Activated naive CD8-positive, alpha-beta T cell treated with anti-CD3 and anti-CD28 coated beads, Interleukin-2, amount 50 U/mL, for 24 hours (primary cell): Measurements from ENCODE around the gene GAS1.

Source experiments
- ATAC-seq: fragments of 150-1000 bp; cut with Tn5 transposase; one replicate; pipeline ENCODE4 v1.10.0; 2021
- DNase-seq: peaks from one replicate; pipeline ENCODE4 v3.0.0; 2021
- H3K27ac Mint-ChIP-seq: one replicate; pipeline ENCODE4 v1.8.0; 2021; ENCODE audit warnings: mild to moderate bottlenecking, mixed read lengths
- H3K27me3 Mint-ChIP-seq: one replicate; pipeline ENCODE4 v1.8.0; 2021; ENCODE audit warnings: mixed read lengths
- H3K36me3 Mint-ChIP-seq: one replicate; pipeline ENCODE4 v1.8.0; 2021; ENCODE audit warnings: low read depth, mixed read lengths
- H3K4me1 Mint-ChIP-seq: one replicate; pipeline ENCODE4 v1.8.0; 2021; ENCODE audit warnings: mixed read lengths
- H3K4me3 Mint-ChIP-seq: one replicate; pipeline ENCODE4 v1.8.0; 2021; ENCODE audit warnings: mild to moderate bottlenecking, moderate library complexity, mixed read lengths
- H3K9me3 Mint-ChIP-seq: one replicate; pipeline ENCODE4 v1.8.0; 2021; ENCODE audit warnings: mixed read lengths

GAS1 gene

DNA sequence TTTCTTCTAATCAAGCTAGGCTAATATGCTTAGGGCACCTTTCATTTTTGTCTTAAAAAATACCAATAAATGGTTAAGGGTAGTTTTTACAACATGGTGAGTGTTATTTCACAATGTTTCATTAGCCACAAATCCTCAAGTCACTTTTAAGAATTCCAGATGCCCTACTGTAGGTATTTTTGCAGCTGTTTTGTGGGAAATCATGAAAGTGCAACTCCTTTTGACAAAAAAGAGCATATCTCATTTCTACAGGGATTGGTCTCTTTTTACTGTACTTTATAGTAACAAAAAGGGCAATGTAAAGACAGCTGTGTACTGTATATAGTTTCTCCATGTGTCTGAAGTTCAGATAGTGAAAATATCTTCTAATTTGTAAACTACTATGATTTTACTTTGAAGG, 28.3 kb upstream of the GAS1 start:
- Mint-ChIP-seq H3K9me3 (no peaks in the 10 kb centered on the region), H3K4me1 (no peaks in the 10 kb centered on the region), H3K4me3 (no peak overlapping the region), H3K36me3 (no peaks in the 10 kb centered on the region), H3K27ac (no peak overlapping the region), H3K27me3 (peaks cover 19% of the 10 kb centered on the region)
- ATAC-seq = no peak
- no peak for DNase-seq

DNA sequence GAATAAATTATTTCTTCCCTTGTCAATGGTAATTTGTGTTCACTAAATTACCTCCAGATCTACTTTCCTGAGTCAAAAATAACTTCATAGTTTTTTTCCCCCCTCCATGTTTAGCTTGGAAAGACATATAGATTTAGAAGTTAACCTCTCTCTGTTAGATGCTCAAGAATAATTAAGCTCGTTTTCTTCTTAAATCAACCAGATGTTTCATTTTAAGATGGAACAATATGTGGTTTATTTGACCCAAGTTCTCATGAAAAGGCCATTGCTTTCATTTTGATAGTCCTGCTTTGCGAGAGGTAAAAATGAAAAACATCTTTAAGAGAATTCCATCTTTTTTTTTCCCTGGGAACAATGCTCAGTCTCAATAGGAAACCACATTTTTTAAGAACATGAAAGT, 27.7 kb upstream of the GAS1 start:
- ATAC-seq (no peak), DNase-seq (no peak)
- no peaks in the 10 kb centered on the region for H3K4me1 Mint-ChIP-seq
- no peak overlapping the region for H3K4me3 Mint-ChIP-seq
- no peaks in the 10 kb centered on the region for H3K36me3 Mint-ChIP-seq
- H3K27me3 Mint-ChIP-seq = peaks cover 20% of the 10 kb centered on the region
- H3K9me3 Mint-ChIP-seq = no peaks in the 10 kb centered on the region
- H3K27ac Mint-ChIP-seq = no peak overlapping the region

DNA sequence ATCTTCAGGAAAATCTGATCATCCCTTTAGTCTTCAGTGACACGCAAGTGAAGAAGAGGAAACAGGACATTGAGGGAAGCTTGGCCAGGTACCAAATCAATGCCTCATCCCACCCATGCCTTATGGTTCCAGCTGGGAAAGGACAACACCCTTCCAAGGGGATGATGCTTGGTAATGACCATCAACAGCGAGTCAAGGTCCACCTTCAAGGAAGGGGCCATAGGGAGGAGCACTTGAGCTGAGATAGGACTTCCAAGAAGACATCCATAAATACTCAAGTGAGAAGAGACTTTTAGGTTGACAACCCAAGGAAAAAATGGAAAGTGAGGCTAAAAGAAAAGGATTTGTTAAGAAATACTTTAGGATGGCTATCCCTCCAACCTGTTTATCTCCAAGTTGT, 27.1 kb upstream of the GAS1 start:
- Mint-ChIP-seq H3K4me3 (no peak overlapping the region), H3K27ac (no peak overlapping the region), H3K27me3 (peaks cover 18% of the 10 kb centered on the region), H3K9me3 (no peaks in the 10 kb centered on the region), H3K4me1 (no peaks in the 10 kb centered on the region), H3K36me3 (no peaks in the 10 kb centered on the region)
- no peak for DNase-seq
- ATAC-seq = no peak

DNA sequence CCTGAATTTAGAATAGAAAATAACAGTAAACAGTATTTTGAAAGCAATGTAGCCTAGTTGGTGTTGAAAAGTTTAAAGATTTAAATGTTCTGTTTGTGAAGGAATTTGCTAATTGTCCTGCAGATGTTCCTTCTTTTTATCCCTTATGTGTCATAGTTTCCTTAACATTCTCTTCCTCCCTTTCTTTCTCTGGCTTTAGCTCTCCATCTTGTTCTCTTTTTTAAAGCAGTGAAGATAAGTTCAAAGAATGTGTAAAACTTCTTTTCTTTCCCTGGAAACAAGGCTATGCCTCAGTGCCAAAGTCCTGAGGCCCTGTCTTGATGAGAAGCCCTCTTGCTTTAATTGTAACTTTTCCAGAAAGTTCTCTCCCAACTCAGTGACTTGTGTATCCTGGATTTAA, 24.4 kb upstream of the GAS1 start:
- no peak overlapping the region for H3K27ac Mint-ChIP-seq

DNA sequence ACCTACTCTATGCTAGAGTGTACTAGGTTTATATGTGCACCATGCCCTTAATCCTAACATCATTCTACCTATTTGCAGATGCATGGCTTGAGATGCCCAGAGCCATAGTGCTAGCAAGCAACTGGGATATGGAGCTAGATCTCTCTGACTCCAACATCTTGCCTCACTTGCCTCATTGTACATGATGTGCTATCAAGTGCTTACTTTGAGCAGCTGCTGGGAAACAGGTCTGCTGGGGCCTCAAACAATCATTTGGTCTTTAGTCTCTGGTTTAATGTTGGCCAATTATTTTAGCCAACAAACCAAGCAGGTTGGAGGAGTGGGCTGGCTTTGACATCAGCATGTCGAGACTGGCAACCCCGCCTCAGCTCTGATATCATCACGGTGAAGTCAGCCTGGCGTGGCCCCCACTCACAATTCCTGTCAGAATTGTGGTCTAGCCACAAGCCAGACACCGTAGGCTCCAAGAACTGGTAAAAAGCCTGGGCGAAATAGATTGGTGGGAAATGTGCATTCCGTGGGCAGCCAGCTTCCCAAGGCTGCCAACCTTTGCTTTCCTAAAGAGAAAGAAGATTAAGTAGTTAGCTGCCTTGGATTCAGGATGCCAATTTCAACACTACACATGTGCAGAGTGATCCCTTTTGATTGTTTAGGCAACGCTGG, 21.1 kb upstream of the GAS1 start:
- DNase-seq (no peak), ATAC-seq (no peak)
- no peaks in the 10 kb centered on the region for H3K36me3 Mint-ChIP-seq
- peaks cover 8% of the 10 kb centered on the region for H3K27me3 Mint-ChIP-seq
- H3K9me3 Mint-ChIP-seq = no peaks in the 10 kb centered on the region
- no peak overlapping the region for H3K27ac Mint-ChIP-seq
- no peak overlapping the region for H3K4me3 Mint-ChIP-seq
- no peaks in the 10 kb centered on the region for H3K4me1 Mint-ChIP-seq

More for the DNA sequence above, 24.4 kb upstream of the GAS1 start:
- Mint-ChIP-seq H3K4me1 (no peaks in the 10 kb centered on the region), H3K27me3 (peaks cover 18% of the 10 kb centered on the region), H3K36me3 (no peaks in the 10 kb centered on the region), H3K4me3 (no peak overlapping the region), H3K9me3 (no peaks in the 10 kb centered on the region)
- no peak for ATAC-seq
- DNase-seq = no peak

GRCh38 chr9:86966852-86967511, 19.7 kb upstream of the GAS1 start:
- no peaks in the 10 kb centered on the region for H3K4me1 Mint-ChIP-seq
- no peak overlapping the region for H3K4me3 Mint-ChIP-seq

GRCh38 chr9:86965636-86966395, 18.5 kb upstream of the GAS1 start:
- no peaks in the 10 kb centered on the region for H3K9me3 Mint-ChIP-seq
- H3K4me1 Mint-ChIP-seq = no peaks in the 10 kb centered on the region
- H3K4me3 Mint-ChIP-seq = no peak overlapping the region
- H3K27ac Mint-ChIP-seq = no peak overlapping the region
- H3K27me3 Mint-ChIP-seq = peaks cover 8% of the 10 kb centered on the region
- ATAC-seq = no peak
- no peak for DNase-seq
- no peaks in the 10 kb centered on the region for H3K36me3 Mint-ChIP-seq

More at GRCh38 chr9:86966852-86967511, 19.7 kb upstream of the GAS1 start:
- H3K36me3 Mint-ChIP-seq = no peaks in the 10 kb centered on the region
- DNase-seq (no peak), ATAC-seq (no peak)
- H3K27me3 Mint-ChIP-seq = peaks cover 5% of the 10 kb centered on the region
- H3K27ac Mint-ChIP-seq = no peak overlapping the region
- H3K9me3 Mint-ChIP-seq = no peaks in the 10 kb centered on the region

- no peaks in the 10 kb centered on the region for H3K36me3 Mint-ChIP-seq
- no peak for ATAC-seq
- peaks cover 24% of the 10 kb centered on the region for H3K27me3 Mint-ChIP-seq
- H3K4me1 Mint-ChIP-seq = no peaks in the 10 kb centered on the region
- no peaks in the 10 kb centered on the region for H3K9me3 Mint-ChIP-seq
- no peak overlapping the region for H3K4me3 Mint-ChIP-seq
- no peak overlapping the region for H3K27ac Mint-ChIP-seq
- no peak for DNase-seq
Measured at GRCh38 chr9:86962692-86963091, 15.4 kb upstream of the GAS1 start.

DNA sequence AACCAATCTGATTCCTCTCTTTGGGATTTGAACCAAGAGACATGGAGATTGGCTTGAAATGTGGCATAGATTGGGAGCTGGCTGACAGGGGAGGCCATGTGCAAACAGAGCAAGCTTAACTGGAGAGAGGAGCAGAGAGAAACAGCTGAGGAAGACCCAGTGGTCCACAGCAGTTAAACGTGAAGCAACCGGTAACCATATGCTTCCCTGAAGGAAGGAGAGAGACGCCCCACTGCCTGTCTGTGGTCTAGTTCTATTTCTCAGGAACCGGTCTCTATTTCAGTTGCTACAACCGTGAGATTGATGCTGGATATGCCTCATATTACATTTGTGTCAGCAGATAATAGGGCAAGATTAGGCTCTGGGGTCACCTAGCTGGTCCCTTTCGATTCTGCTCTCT, 13.6 kb upstream of the GAS1 start:
- no peaks in the 10 kb centered on the region for H3K36me3 Mint-ChIP-seq
- no peak overlapping the region for H3K27ac Mint-ChIP-seq
- no peak for DNase-seq
- H3K4me3 Mint-ChIP-seq = no peak overlapping the region
- no peak for ATAC-seq
- H3K27me3 Mint-ChIP-seq = peaks cover 26% of the 10 kb centered on the region
- H3K4me1 Mint-ChIP-seq = no peaks in the 10 kb centered on the region
- H3K9me3 Mint-ChIP-seq = no peaks in the 10 kb centered on the region

- no peaks in the 10 kb centered on the region for H3K4me1 Mint-ChIP-seq
- H3K4me3 Mint-ChIP-seq = no peak overlapping the region
- H3K27me3 Mint-ChIP-seq = peaks cover 31% of the 10 kb centered on the region
- no peak for ATAC-seq
- no peaks in the 10 kb centered on the region for H3K9me3 Mint-ChIP-seq
- DNase-seq = no peak
- H3K27ac Mint-ChIP-seq = no peak overlapping the region
- no peaks in the 10 kb centered on the region for H3K36me3 Mint-ChIP-seq
Measured at GRCh38 chr9:86958203-86958602, 10.9 kb upstream of the GAS1 start.

GRCh38 chr9:86955561-86955960, 8.3 kb upstream of the GAS1 start:
- no peaks in the 10 kb centered on the region for H3K36me3 Mint-ChIP-seq
- H3K27ac Mint-ChIP-seq = no peak overlapping the region
- H3K4me3 Mint-ChIP-seq = no peak overlapping the region
- peaks cover 24% of the 10 kb centered on the region for H3K27me3 Mint-ChIP-seq
- no peak for DNase-seq
- ATAC-seq = no peak
- H3K4me1 Mint-ChIP-seq = no peaks in the 10 kb centered on the region
- H3K9me3 Mint-ChIP-seq = no peaks in the 10 kb centered on the region

- Mint-ChIP-seq H3K27ac (no peak overlapping the region), H3K27me3 (peaks cover 19% of the 10 kb centered on the region), H3K4me1 (no peaks in the 10 kb centered on the region), H3K4me3 (no peak overlapping the region), H3K36me3 (no peaks in the 10 kb centered on the region), H3K9me3 (no peaks in the 10 kb centered on the region)
- DNase-seq (no peak), ATAC-seq (no peak)
Measured at GRCh38 chr9:86955042-86955441, 7.7 kb upstream of the GAS1 start.

GRCh38 chr9:86953181-86953580, 5.9 kb upstream of the GAS1 start:
- DNase-seq = no peak
- Mint-ChIP-seq H3K9me3 (no peaks in the 10 kb centered on the region), H3K4me1 (peaks cover 8% of the 10 kb centered on the region), H3K4me3 (no peak overlapping the region), H3K36me3 (no peaks in the 10 kb centered on the region), H3K27me3 (peaks cover 10% of the 10 kb centered on the region), H3K27ac (no peak overlapping the region)
- ATAC-seq = no peak

GRCh38 chr9:86948074-86948929, 996 bp upstream of the GAS1 start:
- peak overlapping the region; percentile 78 for H3K4me3 Mint-ChIP-seq
- H3K36me3 Mint-ChIP-seq = no peaks in the 10 kb centered on the region
- H3K9me3 Mint-ChIP-seq = no peaks in the 10 kb centered on the region
- no peak overlapping the region for H3K27ac Mint-ChIP-seq
- H3K27me3 Mint-ChIP-seq = peaks cover 20% of the 10 kb centered on the region
- ATAC-seq = peak; percentile 70
- H3K4me1 Mint-ChIP-seq = peaks cover 16% of the 10 kb centered on the region
- DNase-seq = peak; percentile 74
